Testis (tissue), 2 donors: Measurements from ENCODE around the gene SLC7A6.

Experiments used
- CTCF ChIP-seq, 3 experiments: fragments of 450-650 bp in 2 of 3; fragments of 200-600 bp in 1 of 3; sonication (generic) in 1 of 3; IDR thresholded peaks; one replicate each; pipeline ENCODE4 v1.5.1; 2016 to 2019; ENCODE audit warnings: antibody characterized with exemption in 3 of 3, mild to moderate bottlenecking in 2 of 3, moderate library complexity in 1 of 3
- POLR2A ChIP-seq: fragments of 450-650 bp; IDR thresholded peaks from one replicate; pipeline ENCODE4 v1.6.1; 2017; ENCODE audit warnings: antibody characterized with exemption, mild to moderate bottlenecking, moderate library complexity

- TF ChIP-seq CTCF (IDR thresholded peaks at IDR 0.05) (no peak), POLR2A (no peak)
Observed at GRCh38 chr16:68339214-68339613, 74.9 kb downstream of the SLC7A6 start.
